Measurements from ENCODE around the gene HIPK4. TPM values are rescaled to one million over a fixed set of nuclear protein-coding genes. Genes with fewer than 3 reads are reported as not detected.
A peak's percentile ranks its signal among the peaks of the same experiment; 100 is the strongest.

HIPK4 gene
- total and polyA plus RNA-seq, 2 of the 4 experiments (the other 2 are of a cell fraction) = 0.12 to 0.18 TPM

DNA sequence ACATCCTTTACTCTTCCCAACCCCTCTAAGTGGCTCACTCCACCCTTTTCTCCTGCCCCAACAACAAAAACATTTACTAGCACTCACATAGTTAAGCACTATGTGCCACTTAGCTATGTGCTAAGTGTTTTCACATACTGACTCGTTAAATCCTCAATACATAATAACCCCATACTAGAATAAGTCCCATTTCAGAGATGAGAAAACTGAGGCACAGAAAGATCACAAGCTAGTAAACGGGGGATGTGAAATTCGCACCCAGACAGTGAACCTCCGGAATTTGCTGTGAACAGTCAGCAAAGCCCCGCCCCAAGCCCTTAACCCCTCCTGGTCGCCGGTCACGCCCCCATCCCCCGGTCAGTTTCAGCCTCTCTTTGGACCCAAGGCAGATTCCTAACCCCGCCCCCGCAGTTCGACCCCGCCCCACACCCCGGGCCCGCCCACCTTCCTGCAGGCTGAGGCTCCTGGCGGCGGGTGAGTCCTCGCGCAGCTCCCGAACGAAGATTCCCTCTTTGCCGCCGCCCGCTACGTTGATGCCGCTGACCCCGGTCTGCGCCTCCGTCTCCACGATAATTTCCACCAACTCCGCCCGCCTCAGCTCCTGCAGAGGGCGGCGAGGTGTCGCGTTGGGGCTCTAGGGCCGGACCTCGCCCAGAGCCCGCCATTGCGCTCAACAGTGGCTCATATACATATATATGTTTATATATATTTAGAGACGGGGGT, 13.4 kb upstream of the HIPK4 start:
- in situ Hi-C loops (cut with MboI; ENCODE audit: low sequenced_read_pairs) (no loop called here), dilution Hi-C loops (cut with HindIII; ENCODE audit: low sequenced_read_pairs, unreplicated experiment) (no loop called here), intact Hi-C loops (cut with micrococcal nuclease) (no loop called here)
- 3% methylated on average over 11 of the region's 41 CpGs; no CpG with 5 or more reads in 1 of the 2 experiments for WGBS, 2 experiments (ENCODE audit: extremely low coverage in 2 of 2, insufficient read length in 1 of 2)
- ATAC-seq (ENCODE audit: low read depth) = peak; percentile 92
- no peaks in the 10 kb centered on the region for H3K27me3 ChIP-seq (ENCODE audit: control insufficient read depth, insufficient read depth, low read length)
- H3K56ac ChIP-seq (ENCODE audit: extremely low read depth, insufficient read depth, low read length) = 0 out of 2 replicates have a peak overlapping the region, but pooled peaks have one; percentile 33
- H2AK9ac ChIP-seq (replicated peaks; ENCODE audit: low read depth, low read length, poor library complexity) = peak overlapping the region; percentile 89
- H3K4me2 ChIP-seq (ENCODE audit: low read depth, low read length) = peak overlapping the region; percentile 96
- BruUV-seq (replicated peaks) = no TSS peak
- H4K20me1 ChIP-seq (ENCODE audit: insufficient read depth, low read length) = no peaks in the 10 kb centered on the region
- H2AFZ ChIP-seq (replicated peaks; ENCODE audit: low read length, poor library complexity) = peak overlapping the region; percentile 97
- peak overlapping the region; percentile 81 for H3K9ac ChIP-seq (ENCODE audit: low read depth, low read length)
- H3K23ac ChIP-seq (ENCODE audit: low read depth, low read length) = no peak overlapping the region
- no peak overlapping the region for H4K91ac ChIP-seq (ENCODE audit: insufficient read depth, low read depth, low read length)
- H2BK5ac ChIP-seq (ENCODE audit: low read depth, low read length, poor library complexity, severe bottlenecking) = peak overlapping the region; percentile 68
- H3K9me3 ChIP-seq (ENCODE audit: control insufficient read depth, insufficient read depth, low read length) = no peaks in the 10 kb centered on the region
- H2BK120ac ChIP-seq (ENCODE audit: low read depth, low read length) = no peak overlapping the region; the same call in 1 of the 2 replicates
- no peaks in the 10 kb centered on the region for H3K36me3 ChIP-seq (ENCODE audit: control insufficient read depth, insufficient read depth, low read length)
- peak overlapping the region; percentile 55 for H4K5ac ChIP-seq (ENCODE audit: low read depth, low read length)
- H3K4ac ChIP-seq (ENCODE audit: low read depth, low read length) = peak overlapping the region; percentile 54
- no peak overlapping the region for H2BK15ac ChIP-seq (ENCODE audit: low read depth, low read length)
- ChIA-PET CTCF (no interaction called here), POLR2A (ENCODE audit: unreplicated experiment) (interaction anchor here (0.7 kb wide), 1 partner anchor 86 kb away, joined by 9 read pairs; no protein-coding TSS in a partner anchor)
- peak overlapping the region; percentile 82 for H3K4me3 ChIP-seq (ENCODE audit: insufficient read depth, low read depth, low read length)
- H3K14ac ChIP-seq (replicated peaks; ENCODE audit: low read depth, low read length) = peak overlapping the region; percentile 39
- peaks cover 0 to 10% of the 10 kb centered on the region in 2 experiments; a peak in 1 of 4 replicates for H3K79me1 ChIP-seq (ENCODE audit: low read depth in 1 of 2, low read length in 2 of 2)
- peak overlapping the region; percentile 47 to 67; a peak in 2 of 4 replicates for H4K8ac ChIP-seq (ENCODE audit: low read depth in 2 of 2, low read length in 2 of 2)
- H3K27ac ChIP-seq (ENCODE audit: insufficient read depth, low read length) = peak overlapping the region; percentile 78
- peak; percentile 84 for DNase-seq
- H2AK5ac ChIP-seq (ENCODE audit: low read depth, low read length) = no peak overlapping the region
- no peaks in the 10 kb centered on the region; the same call in 1 of the 2 replicates for H3K4me1 ChIP-seq (ENCODE audit: control insufficient read depth, insufficient read depth, low read length)
- no peak overlapping the region for H2BK20ac ChIP-seq (ENCODE audit: low read depth, low read length)
- H3K9me1 ChIP-seq (ENCODE audit: insufficient read depth, low read length) = no peaks in the 10 kb centered on the region
- H3K18ac ChIP-seq (ENCODE audit: low read depth, low read length) = peak overlapping the region; percentile 73
- TF ChIP-seq CEBPB (IDR thresholded peaks at IDR 0.05; ENCODE audit: low read depth, low read length) (no peak), MAZ (IDR thresholded peaks at IDR 0.05; ENCODE audit: borderline replicate concordance, low read depth, low read length) (no peak), FOS (IDR thresholded peaks at IDR 0.05; ENCODE audit: low read depth, low read length) (no peak), RFX5 (IDR thresholded peaks at IDR 0.05; ENCODE audit: low read depth, low read length) (no peak), RCOR1 (IDR thresholded peaks at IDR 0.05; ENCODE audit: insufficient replicate concordance, low read length) (peak; percentile 98), NFE2L2 (IDR thresholded peaks at IDR 0.05; ENCODE audit: low read depth, low read length) (no peak), RAD21 (IDR thresholded peaks at IDR 0.05; ENCODE audit: low read length) (no peak), MAFK (IDR thresholded peaks at IDR 0.05; ENCODE audit: low read depth, low read length) (no peak), BHLHE40 (IDR thresholded peaks at IDR 0.05; ENCODE audit: low read depth, low read length) (no peak), SMC3 (IDR thresholded peaks at IDR 0.05; ENCODE audit: low read depth, low read length) (no peak), POLR2A (IDR thresholded peaks at IDR 0.05; ENCODE audit: low read depth, low read length) (no peak), CHD1 (IDR thresholded peaks at IDR 0.05; ENCODE audit: low read depth, low read length) (no peak)
- TF ChIP-seq, protein P1, sequence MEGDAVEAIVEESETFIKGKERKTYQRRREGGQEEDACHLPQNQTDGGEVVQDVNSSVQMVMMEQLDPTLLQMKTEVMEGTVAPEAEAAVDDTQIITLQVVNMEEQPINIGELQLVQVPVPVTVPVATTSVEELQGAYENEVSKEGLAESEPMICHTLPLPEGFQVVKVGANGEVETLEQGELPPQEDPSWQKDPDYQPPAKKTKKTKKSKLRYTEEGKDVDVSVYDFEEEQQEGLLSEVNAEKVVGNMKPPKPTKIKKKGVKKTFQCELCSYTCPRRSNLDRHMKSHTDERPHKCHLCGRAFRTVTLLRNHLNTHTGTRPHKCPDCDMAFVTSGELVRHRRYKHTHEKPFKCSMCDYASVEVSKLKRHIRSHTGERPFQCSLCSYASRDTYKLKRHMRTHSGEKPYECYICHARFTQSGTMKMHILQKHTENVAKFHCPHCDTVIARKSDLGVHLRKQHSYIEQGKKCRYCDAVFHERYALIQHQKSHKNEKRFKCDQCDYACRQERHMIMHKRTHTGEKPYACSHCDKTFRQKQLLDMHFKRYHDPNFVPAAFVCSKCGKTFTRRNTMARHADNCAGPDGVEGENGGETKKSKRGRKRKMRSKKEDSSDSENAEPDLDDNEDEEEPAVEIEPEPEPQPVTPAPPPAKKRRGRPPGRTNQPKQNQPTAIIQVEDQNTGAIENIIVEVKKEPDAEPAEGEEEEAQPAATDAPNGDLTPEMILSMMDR (conservative IDR thresholded peaks at IDR 0.05; ENCODE audit: low read depth, low read length) = peak; percentile 6; the same call in 1 of the 2 replicates
- TF ChIP-seq, protein P2, sequence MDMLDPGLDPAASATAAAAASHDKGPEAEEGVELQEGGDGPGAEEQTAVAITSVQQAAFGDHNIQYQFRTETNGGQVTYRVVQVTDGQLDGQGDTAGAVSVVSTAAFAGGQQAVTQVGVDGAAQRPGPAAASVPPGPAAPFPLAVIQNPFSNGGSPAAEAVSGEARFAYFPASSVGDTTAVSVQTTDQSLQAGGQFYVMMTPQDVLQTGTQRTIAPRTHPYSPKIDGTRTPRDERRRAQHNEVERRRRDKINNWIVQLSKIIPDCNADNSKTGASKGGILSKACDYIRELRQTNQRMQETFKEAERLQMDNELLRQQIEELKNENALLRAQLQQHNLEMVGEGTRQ (IDR thresholded peaks at IDR 0.05; ENCODE audit: low read depth, low read length) = no peak
- TF ChIP-seq, protein P3, sequence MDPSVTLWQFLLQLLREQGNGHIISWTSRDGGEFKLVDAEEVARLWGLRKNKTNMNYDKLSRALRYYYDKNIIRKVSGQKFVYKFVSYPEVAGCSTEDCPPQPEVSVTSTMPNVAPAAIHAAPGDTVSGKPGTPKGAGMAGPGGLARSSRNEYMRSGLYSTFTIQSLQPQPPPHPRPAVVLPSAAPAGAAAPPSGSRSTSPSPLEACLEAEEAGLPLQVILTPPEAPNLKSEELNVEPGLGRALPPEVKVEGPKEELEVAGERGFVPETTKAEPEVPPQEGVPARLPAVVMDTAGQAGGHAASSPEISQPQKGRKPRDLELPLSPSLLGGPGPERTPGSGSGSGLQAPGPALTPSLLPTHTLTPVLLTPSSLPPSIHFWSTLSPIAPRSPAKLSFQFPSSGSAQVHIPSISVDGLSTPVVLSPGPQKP (IDR thresholded peaks at IDR 0.05; ENCODE audit: borderline replicate concordance, low read depth, low read length) = no peak

Measured in IMR-90 (cell line).